Measurements from ENCODE around the gene DOC2A.

DNA sequence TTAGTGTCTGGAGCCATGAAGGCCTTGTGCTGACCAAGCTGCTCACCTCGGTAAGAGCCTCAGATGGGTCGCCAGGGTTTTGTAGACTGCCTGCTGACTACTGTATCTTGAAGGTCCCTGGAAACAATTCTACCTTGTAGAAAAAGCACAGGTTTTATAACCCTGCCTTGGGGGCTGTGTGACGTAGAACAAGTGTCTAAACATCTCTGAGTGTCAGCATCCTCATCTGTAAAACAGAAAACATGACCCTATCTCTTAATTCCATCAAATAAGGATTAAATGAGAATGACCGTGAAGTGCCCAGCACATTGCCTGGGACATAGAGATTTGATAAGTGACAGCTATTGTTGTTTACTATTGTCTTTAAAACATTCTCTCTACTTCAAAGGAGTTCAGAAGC is 42.6 kb downstream of the DOC2A start:
- TF ChIP-seq, protein P1, sequence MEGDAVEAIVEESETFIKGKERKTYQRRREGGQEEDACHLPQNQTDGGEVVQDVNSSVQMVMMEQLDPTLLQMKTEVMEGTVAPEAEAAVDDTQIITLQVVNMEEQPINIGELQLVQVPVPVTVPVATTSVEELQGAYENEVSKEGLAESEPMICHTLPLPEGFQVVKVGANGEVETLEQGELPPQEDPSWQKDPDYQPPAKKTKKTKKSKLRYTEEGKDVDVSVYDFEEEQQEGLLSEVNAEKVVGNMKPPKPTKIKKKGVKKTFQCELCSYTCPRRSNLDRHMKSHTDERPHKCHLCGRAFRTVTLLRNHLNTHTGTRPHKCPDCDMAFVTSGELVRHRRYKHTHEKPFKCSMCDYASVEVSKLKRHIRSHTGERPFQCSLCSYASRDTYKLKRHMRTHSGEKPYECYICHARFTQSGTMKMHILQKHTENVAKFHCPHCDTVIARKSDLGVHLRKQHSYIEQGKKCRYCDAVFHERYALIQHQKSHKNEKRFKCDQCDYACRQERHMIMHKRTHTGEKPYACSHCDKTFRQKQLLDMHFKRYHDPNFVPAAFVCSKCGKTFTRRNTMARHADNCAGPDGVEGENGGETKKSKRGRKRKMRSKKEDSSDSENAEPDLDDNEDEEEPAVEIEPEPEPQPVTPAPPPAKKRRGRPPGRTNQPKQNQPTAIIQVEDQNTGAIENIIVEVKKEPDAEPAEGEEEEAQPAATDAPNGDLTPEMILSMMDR (IDR thresholded peaks at IDR 0.05) = no peak
- TF ChIP-seq POLR2A (IDR thresholded peaks at IDR 0.05) (no peak), POLR2AphosphoS5 (IDR thresholded peaks at IDR 0.05; ENCODE audit: insufficient read depth in 1 of 2, low read depth in 1 of 2) (no peak)
